Activated naive CD8-positive, alpha-beta T cell (primary cell): ENCODE measurements around the gene BEX3.
"Not testable (repeated sequence)": the region's sequence is repeated elsewhere in the genome, so short reads cannot be mapped to it uniquely, and the experiment has no call there.

ENCODE experiments used
- H3K27ac Mint-ChIP-seq: one replicate; pipeline ENCODE4 v1.8.0; 2021; ENCODE audit warnings: mixed read lengths
- H3K27me3 Mint-ChIP-seq: one replicate; pipeline ENCODE4 v1.8.0; 2021; ENCODE audit warnings: mixed read lengths
- H3K36me3 Mint-ChIP-seq: one replicate; pipeline ENCODE4 v1.8.0; 2021; ENCODE audit warnings: mixed read lengths
- H3K4me1 Mint-ChIP-seq: one replicate; pipeline ENCODE4 v1.8.0; 2021; ENCODE audit warnings: low read depth, mixed read lengths
- H3K4me3 Mint-ChIP-seq: one replicate; pipeline ENCODE4 v1.8.0; 2021; ENCODE audit warnings: mild to moderate bottlenecking, mixed read lengths
- H3K9me3 Mint-ChIP-seq: one replicate; pipeline ENCODE4 v1.8.0; 2021; ENCODE audit warnings: low read depth, mixed read lengths

The BEX3 gene

DNA sequence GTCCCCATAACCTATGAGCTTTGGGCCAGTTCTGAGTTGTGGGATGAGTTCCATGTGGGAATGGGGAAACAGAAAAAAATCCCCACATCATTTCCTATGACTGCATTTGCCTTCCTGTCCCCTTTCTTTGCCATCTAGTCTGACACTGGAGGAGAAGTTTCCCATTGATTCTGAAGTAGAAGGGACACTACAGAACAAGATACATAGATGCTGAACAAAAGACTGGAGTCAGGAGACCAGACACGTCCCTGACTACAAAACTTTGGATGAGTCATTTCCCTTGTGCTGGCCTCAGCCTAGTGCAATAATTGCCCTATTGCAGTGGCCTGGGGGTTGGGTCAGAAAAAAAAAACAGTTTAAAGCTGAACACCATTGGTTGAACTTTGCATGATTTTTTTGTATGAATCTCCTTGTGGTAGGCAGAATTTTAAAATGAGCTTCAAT, 22.1 kb downstream of the BEX3 start:
- no peaks in the 10 kb centered on the region for H3K4me1 Mint-ChIP-seq

DNA sequence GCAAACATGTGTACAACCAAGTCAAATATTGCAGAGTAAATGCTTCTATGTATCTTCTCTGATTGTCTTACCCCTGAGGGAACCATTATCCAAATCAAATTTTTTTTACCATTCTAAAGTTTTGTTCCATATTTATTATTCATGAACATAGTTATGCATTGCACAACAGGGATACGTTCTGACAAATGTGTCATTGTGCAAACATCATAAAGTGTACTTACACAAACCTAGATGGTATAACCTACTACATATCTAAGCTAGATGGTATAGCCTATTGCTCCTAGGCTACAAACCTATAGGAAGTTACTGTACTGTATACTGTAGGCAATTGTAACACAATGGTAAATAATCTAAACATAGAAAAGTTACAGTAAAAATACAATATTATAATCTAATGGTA, 23.4 kb downstream of the BEX3 start:
- H3K36me3 Mint-ChIP-seq: no peaks in the 10 kb centered on the region
- no peak overlapping the region for H3K4me3 Mint-ChIP-seq
- peaks cover 4% of the 10 kb centered on the region for H3K4me1 Mint-ChIP-seq
- H3K27me3 Mint-ChIP-seq: peaks cover 1% of the 10 kb centered on the region
- H3K9me3 Mint-ChIP-seq: no peaks in the 10 kb centered on the region
- no peak overlapping the region for H3K27ac Mint-ChIP-seq

More for the DNA sequence above, 22.1 kb downstream of the BEX3 start:
- Mint-ChIP-seq H3K36me3 (no peaks in the 10 kb centered on the region), H3K27ac (no peak overlapping the region), H3K9me3 (no peaks in the 10 kb centered on the region), H3K4me3 (no peak overlapping the region), H3K27me3 (no peaks in the 10 kb centered on the region)

DNA sequence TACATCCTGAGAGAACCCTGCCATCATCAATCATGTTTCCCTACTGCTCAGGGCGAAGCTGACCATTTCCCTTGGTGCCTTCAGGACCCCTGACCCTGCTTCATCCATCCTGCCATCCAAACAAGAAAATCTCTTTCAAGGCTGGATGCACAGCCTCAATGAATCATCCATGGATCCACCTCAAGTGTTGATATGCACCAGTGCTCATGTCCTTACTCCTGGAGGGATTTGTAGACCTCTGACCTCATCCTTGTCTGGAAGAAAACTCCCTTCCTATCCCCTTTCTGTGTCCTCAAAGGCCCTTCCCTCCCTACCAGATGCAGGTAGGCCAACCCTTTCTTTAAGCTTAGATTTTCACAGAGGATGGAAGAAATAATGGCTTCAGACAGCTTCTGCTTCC, 24.6 kb downstream of the BEX3 start:
- Mint-ChIP-seq H3K4me1 (peaks cover 7% of the 10 kb centered on the region), H3K27ac (no peak overlapping the region), H3K9me3 (no peaks in the 10 kb centered on the region), H3K36me3 (no peaks in the 10 kb centered on the region), H3K4me3 (no peak overlapping the region), H3K27me3 (peaks cover 1% of the 10 kb centered on the region)

DNA sequence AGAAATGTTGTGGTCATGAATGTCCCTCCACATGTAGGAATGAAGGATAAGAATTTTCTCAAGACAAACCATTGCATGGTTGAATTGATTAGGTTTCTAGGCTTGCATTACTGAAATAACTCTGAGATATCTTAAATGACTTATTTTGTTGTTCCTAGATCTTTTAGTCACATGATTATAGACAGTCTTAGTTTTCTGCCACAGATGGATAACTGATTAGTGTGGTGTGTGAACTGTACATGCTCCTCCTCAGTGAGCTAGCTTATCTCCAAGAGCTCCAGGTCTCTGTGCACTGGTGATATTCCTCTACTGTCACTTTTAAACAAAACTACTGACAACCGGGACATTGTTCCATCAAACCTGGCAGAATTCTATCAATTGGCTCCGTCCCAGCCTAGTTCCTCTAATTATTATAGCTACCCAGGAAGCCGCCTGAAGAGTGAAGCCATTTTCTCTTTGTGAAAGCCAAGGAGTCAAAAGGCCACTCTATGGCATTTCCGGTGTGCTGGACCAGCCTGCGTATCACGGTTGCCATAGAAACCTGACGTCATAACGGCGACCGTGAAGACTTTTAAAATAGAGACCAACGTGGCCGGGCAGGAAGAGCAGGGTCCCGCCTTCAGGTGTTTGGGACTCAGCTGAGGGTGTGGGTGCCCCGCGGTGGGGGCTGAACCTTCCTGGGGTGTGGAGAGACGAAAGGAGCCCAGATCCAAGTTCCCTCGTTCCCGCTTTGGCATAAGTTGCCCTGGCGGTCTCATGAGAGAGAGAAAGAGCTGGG, 28.1 kb downstream of the BEX3 start:
- Mint-ChIP-seq H3K4me3 (peak overlapping the region; percentile 82), H3K4me1 (peaks cover 7% of the 10 kb centered on the region), H3K27me3 (peaks cover 1% of the 10 kb centered on the region), H3K27ac (peak overlapping the region; percentile 68), H3K9me3 (no peaks in the 10 kb centered on the region), H3K36me3 (no peaks in the 10 kb centered on the region)

DNA sequence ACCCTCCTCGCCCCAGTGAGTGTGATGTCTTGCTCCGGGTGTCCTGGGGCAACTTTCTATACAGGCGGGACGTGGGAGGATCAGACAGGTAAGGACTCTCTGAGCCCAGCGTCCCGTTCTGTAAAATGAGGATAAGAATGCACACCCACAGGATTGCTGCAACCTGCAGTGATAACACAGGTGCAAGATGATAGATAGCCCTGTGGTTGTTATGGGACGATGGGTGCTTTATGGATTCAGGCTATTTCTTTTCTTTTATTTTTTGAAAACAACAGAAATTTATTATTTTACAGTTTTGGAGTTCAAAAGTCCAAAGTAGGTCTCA, 28.6 kb downstream of the BEX3 start:
- Mint-ChIP-seq H3K27me3 (peaks cover 1% of the 10 kb centered on the region), H3K27ac (peak overlapping the region; percentile 68), H3K4me3 (peak overlapping the region; percentile 82), H3K9me3 (no peaks in the 10 kb centered on the region), H3K4me1 (peaks cover 7% of the 10 kb centered on the region), H3K36me3 (no peaks in the 10 kb centered on the region)

DNA sequence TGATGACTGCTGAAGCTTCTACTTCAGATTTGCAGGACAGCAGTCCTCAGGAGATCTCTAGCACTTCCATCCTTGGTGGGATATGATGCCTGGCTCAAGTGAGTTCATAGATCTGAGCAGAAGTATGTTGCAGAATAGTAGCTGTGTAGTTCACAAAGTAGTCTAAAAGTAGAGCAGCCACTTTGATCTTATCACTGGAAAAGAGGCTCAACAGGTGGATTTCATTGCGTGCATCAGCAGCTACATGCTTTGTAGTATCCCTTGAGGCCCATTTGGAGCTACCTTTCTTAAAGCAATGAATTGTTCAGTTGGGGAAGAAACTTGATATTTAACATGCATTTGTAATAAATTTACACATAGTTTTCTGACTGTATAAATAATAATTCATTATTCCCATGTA, 29.9 kb downstream of the BEX3 start:
- Mint-ChIP-seq H3K4me3 (no peak overlapping the region), H3K4me1 (peaks cover 7% of the 10 kb centered on the region), H3K27ac (no peak overlapping the region), H3K36me3 (no peaks in the 10 kb centered on the region), H3K9me3 (no peaks in the 10 kb centered on the region), H3K27me3 (peaks cover 1% of the 10 kb centered on the region)

DNA sequence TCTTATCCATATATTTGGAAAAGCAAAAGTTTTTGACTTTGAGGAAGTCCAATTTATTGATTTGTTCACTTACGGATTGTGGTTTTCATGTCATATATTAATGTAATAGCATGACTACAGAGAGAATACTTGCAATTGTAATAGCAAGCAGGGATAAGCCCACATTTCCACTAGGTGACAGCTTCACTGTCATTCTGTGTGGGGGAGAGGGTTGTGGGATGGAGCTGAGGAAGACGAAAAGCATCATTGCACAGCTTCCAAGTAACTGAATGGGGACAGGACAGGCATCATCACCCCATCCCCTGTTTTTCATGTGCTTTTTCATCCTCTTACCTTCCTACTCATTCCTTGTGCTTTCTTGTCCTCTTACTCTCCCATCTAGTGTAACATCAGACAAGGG, 31.4 kb downstream of the BEX3 start:
- no peak overlapping the region for H3K27ac Mint-ChIP-seq
- H3K4me3 Mint-ChIP-seq: no peak overlapping the region
- no peaks in the 10 kb centered on the region for H3K36me3 Mint-ChIP-seq
- H3K4me1 Mint-ChIP-seq: peaks cover 7% of the 10 kb centered on the region
- no peaks in the 10 kb centered on the region for H3K9me3 Mint-ChIP-seq
- peaks cover 1% of the 10 kb centered on the region for H3K27me3 Mint-ChIP-seq

DNA sequence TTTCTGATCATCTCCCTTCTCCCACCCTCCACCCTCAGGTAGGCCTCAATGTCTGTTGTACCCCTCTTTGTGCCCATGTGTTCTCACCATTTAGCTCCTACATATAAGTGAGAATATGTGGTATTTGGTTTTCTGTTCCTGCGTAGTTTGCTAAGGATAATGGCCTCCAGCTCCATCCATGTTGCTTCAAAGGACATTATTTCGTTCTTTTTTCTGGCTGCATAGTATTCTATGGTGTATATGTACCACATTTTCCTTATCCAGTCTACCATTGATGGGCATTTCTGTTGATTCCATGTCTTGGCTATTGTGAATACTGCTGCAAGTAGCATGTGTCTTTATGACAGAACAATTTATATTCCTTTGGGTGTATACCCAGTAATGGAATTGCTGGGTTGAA, 35.4 kb downstream of the BEX3 start:
- not testable (repeated sequence) for H3K27me3 Mint-ChIP-seq, H3K27ac Mint-ChIP-seq, H3K4me3 Mint-ChIP-seq, H3K36me3 Mint-ChIP-seq, H3K4me1 Mint-ChIP-seq, H3K9me3 Mint-ChIP-seq

DNA sequence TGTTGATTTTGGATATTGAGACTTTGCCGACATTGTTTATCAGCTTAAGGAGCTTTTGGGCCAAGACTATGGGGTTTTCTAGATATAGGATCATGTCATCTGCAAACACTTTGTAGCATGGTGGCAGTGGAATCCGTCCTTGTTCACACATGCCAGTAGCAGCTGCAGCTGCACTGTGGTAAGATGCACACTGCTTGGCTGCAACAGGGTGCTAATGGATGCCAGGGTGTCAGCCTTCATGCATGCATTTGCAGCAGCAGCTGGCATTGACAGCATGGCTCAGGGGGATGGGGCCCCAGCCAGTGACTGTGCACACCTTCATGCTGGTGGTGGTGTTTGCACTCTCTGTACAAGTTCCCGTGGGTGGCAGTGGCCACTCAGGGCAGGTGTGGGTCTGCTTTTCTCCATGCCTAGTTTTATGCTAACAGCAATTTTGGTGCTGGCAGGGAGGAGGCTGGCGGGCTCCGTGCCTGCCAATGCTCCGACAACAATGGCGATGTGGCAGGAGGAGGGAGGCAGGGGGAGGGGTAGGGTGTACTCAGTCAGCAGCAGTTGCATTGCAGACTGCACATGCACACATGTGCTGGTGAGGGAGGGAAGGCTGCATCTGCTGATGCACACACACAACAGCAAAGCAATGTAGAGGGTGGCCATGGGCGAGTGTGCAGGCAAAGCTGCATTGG, 37.5 kb downstream of the BEX3 start:
- H3K4me1 Mint-ChIP-seq: peaks cover 3% of the 10 kb centered on the region
- H3K27ac Mint-ChIP-seq: no peak overlapping the region
- H3K27me3 Mint-ChIP-seq: no peaks in the 10 kb centered on the region
- no peaks in the 10 kb centered on the region for H3K36me3 Mint-ChIP-seq
- H3K9me3 Mint-ChIP-seq: no peaks in the 10 kb centered on the region
- no peak overlapping the region for H3K4me3 Mint-ChIP-seq

DNA sequence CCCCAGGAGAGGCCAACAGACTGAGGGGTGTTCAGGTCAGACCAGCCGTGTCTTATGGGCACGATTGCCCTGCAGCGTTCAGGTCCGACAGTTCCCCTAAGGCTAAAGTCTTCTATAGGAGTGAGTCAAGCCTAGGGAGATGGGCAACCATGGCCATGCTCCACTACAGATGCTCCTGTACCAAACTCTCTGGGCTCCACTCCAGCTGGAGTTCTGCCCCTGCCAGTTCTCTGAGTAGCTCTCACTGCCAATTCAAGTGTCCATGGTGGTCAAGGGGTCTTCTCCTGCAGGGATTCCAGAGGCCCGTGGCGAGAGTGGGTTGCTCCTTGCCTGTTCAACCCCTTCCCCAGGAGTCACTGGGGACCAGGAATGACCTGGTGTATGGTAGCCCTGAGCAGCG, 38.2 kb downstream of the BEX3 start:
- H3K4me1 Mint-ChIP-seq: peaks cover 3% of the 10 kb centered on the region
- no peaks in the 10 kb centered on the region for H3K27me3 Mint-ChIP-seq
- no peaks in the 10 kb centered on the region for H3K9me3 Mint-ChIP-seq
- H3K27ac Mint-ChIP-seq: no peak overlapping the region
- H3K4me3 Mint-ChIP-seq: no peak overlapping the region
- H3K36me3 Mint-ChIP-seq: no peaks in the 10 kb centered on the region

DNA sequence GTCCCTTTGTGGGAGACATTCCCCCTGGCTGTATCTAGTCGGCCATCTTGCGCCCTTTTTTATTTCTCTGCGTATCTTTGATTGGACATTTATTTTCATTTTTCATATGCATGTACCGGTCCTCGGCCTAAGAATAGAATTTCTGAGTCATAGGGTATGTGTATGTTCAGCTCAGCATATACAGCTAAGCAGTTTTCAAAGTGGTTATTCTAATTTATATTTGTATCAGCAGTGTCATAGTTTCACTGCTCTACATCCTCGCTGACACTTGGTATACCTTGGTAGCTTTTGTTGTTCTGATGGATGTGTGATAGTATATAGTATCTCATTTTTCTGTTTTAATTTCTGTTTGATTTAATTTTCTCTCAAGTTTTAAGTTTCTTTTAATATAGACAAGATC, 38.7 kb downstream of the BEX3 start:
- Mint-ChIP-seq H3K27ac (no peak overlapping the region), H3K4me1 (peaks cover 3% of the 10 kb centered on the region), H3K36me3 (no peaks in the 10 kb centered on the region), H3K27me3 (no peaks in the 10 kb centered on the region), H3K4me3 (no peak overlapping the region), H3K9me3 (no peaks in the 10 kb centered on the region)

DNA sequence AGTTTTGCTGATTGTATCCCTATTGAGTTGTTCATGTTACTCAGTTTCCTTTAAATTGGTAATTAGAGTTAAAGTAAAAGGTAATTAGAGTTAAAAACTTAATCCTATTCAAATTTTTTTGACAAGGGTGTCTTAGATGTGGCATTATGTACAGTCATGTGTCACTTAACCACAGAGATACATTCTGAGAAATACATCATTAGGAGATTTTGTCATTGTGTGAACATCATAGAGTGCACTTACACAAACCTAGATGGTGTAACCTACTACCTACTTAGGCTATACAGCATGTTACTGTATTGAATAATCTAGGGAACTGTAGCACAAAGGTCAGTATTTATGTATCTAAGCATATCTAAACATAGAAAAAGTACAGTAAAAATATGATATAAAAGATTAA, 39.2 kb downstream of the BEX3 start:
- H3K9me3 Mint-ChIP-seq: no peaks in the 10 kb centered on the region
- H3K4me3 Mint-ChIP-seq: no peak overlapping the region
- H3K27me3 Mint-ChIP-seq: no peaks in the 10 kb centered on the region
- no peaks in the 10 kb centered on the region for H3K36me3 Mint-ChIP-seq
- peaks cover 3% of the 10 kb centered on the region for H3K4me1 Mint-ChIP-seq
- no peak overlapping the region for H3K27ac Mint-ChIP-seq

DNA sequence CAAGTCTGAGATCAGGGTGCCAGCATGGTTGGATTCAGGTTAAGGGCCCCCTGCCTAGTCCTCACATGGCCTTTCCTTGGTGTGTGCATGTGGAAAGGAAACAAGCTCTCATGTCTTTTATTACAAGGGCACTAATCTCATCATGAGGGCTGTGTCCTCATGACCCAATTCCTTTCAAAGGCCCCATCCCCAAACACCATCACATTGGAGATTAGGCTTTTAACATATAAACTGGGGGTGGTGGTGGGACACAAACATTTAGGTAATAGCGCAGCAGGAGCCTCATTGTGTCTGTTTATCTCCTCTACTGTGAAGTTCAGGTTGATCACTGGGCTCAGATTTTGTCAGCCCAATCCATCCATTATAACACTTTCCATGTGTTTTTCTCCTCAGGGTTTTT, 41.0 kb downstream of the BEX3 start:
- Mint-ChIP-seq H3K36me3 (no peaks in the 10 kb centered on the region), H3K27ac (no peak overlapping the region), H3K27me3 (no peaks in the 10 kb centered on the region), H3K9me3 (no peaks in the 10 kb centered on the region), H3K4me1 (peaks cover 3% of the 10 kb centered on the region), H3K4me3 (no peak overlapping the region)

DNA sequence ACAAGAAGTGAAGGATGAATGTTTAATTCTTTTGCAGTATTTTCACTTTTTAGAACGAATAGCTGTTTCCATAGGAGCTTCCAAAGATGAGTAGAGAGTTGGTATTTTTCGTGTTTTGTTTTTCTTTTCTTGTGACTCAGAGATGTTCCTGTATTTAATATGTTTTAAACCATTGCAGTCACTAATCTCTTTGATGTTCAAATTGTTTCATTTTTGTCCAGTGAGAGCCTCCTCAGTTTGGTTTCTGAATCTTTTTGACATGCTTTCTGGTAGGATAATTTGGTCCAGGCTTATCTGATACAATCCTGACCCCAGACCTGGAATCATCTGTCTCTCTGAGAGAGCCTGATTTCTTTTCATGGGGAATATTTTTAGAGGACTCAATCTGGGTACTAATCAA, 41.6 kb downstream of the BEX3 start:
- Mint-ChIP-seq H3K4me1 (peaks cover 3% of the 10 kb centered on the region), H3K36me3 (no peaks in the 10 kb centered on the region), H3K4me3 (no peak overlapping the region), H3K27me3 (no peaks in the 10 kb centered on the region), H3K9me3 (no peaks in the 10 kb centered on the region), H3K27ac (no peak overlapping the region)

DNA sequence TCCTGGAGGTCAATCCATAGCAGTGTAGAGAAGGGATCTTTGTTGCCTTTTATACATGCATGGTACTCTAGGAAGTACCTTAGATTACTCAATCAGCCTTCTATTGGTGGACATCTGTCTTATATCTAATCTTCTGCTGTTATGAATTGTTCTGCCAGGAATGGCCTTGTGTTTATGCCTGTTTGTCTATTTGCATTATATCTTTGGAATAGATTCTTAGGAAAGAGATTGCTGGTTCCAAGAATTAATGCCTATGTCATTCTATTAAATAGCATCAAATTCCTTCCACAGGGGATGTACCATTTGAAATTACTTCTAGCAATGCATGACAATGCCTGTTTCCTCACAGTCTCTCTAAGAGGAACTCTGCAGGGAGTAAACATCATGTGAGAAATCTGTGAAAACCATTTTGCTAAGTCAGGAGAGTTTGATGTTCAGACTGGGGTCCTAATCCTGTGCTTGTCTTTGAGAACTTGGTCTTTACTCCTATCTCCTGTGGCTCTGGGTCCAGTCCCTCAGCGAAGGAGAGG, 42.5 kb downstream of the BEX3 start:
- H3K4me3 Mint-ChIP-seq: no peak overlapping the region
- peaks cover 3% of the 10 kb centered on the region for H3K4me1 Mint-ChIP-seq
- H3K9me3 Mint-ChIP-seq: no peaks in the 10 kb centered on the region
- no peak overlapping the region for H3K27ac Mint-ChIP-seq
- H3K36me3 Mint-ChIP-seq: no peaks in the 10 kb centered on the region
- no peaks in the 10 kb centered on the region for H3K27me3 Mint-ChIP-seq
